GM19372 (cell line): Measurements from ENCODE around the gene PANK4.
A peak's percentile ranks its signal among the peaks of the same experiment; 100 is the strongest.

Experiments
- ATAC-seq: cut with Tn5 transposase; IDR thresholded peaks from one replicate; pipeline ENCODE4 v1.9.1; 2021; ENCODE audit warnings: mild to moderate bottlenecking, low read depth, moderate library complexity; ENCODE audit not compliant: unreplicated experiment

The PANK4 gene

GRCh38 chr1:2546515-2547209 is 20.3 kb upstream of the PANK4 start:
- ATAC-seq: peak; percentile 28

- ATAC-seq: peak; percentile 39
Observed at GRCh38 chr1:2545754-2546514, 19.5 kb upstream of the PANK4 start.

- no peak for ATAC-seq
Observed at GRCh38 chr1:2544875-2545640, 18.7 kb upstream of the PANK4 start.

GRCh38 chr1:2544093-2544874 is 17.9 kb upstream of the PANK4 start:
- no peak for ATAC-seq

- ATAC-seq: no peak
Observed at GRCh38 chr1:2543543-2544092, 17.2 kb upstream of the PANK4 start.

- ATAC-seq: no peak
Observed at GRCh38 chr1:2542246-2542915, 16.0 kb upstream of the PANK4 start.

- ATAC-seq: no peak
Observed at GRCh38 chr1:2541619-2542245, 15.3 kb upstream of the PANK4 start.

GRCh38 chr1:2540816-2541492 is 14.6 kb upstream of the PANK4 start:
- ATAC-seq: no peak

- no peak for ATAC-seq
Observed at GRCh38 chr1:2539312-2539907, 13.0 kb upstream of the PANK4 start.

GRCh38 chr1:2538872-2539271 is 12.5 kb upstream of the PANK4 start:
- no peak for ATAC-seq

- ATAC-seq: no peak
Observed at GRCh38 chr1:2538376-2538775, 12.0 kb upstream of the PANK4 start.

- ATAC-seq: no peak
Observed at GRCh38 chr1:2537784-2538115, 11.4 kb upstream of the PANK4 start.

GRCh38 chr1:2535981-2536380 is 9.6 kb upstream of the PANK4 start:
- ATAC-seq: no peak

- no peak for ATAC-seq
Observed at GRCh38 chr1:2535455-2535854, 9.1 kb upstream of the PANK4 start.

GRCh38 chr1:2534687-2535441 is 8.5 kb upstream of the PANK4 start:
- ATAC-seq: no peak

GRCh38 chr1:2534315-2534686 is 7.9 kb upstream of the PANK4 start:
- no peak for ATAC-seq

- ATAC-seq: no peak
Observed at GRCh38 chr1:2533365-2533764, 7.0 kb upstream of the PANK4 start.
